Right lobe of liver (tissue), 6 donors: Measurements from ENCODE around the gene NRXN3. TPM values are rescaled to one million over a fixed set of nuclear protein-coding genes. Genes with fewer than 3 reads are reported as not detected.
A peak's percentile ranks its signal among the peaks of the same experiment; 100 is the strongest.

ENCODE experiments used
- ATAC-seq, 4 donors: fragments of 200-7000 bp; cut with Tn5 transposase; one replicate each; pipeline ENCODE4 v1.9.1; 2020; ENCODE audit warnings: mild to moderate bottlenecking in 4 of 4, moderate library complexity in 4 of 4
- DNase-seq, 3 donors: peaks; one replicate each; pipeline ENCODE4 v3.0.0-alpha.2; 2020
- H3K27ac ChIP-seq, 3 donors: fragments of 200-600 bp; one replicate each; pipeline ENCODE4 v1.8.0; 2022
- H3K27me3 ChIP-seq, 2 donors: fragments of 200-600 bp; one replicate each; pipeline ENCODE4 v1.8.0; 2022
- H3K36me3 ChIP-seq, 4 donors: fragments of 200-600 bp; sonication (generic) in 1 of 4; one replicate each; pipeline versions ENCODE4 v1.5.1 to v1.8.0; 2017 to 2022; ENCODE audit warnings: control low read depth in 1 of 4
- H3K4me1 ChIP-seq, 4 donors: fragments of 200-600 bp; sonication (generic) in 1 of 4; one replicate each; pipeline versions ENCODE4 v1.5.1 to v1.8.0; 2017 to 2022; ENCODE audit warnings: control low read depth in 1 of 4
- H3K4me3 ChIP-seq, 3 donors: fragments of 200-600 bp; one replicate each; pipeline ENCODE4 v1.8.0; 2022
- H3K9me3 ChIP-seq, 4 donors: fragments of 200-600 bp; sonication (generic) in 1 of 4; one replicate each; pipeline versions ENCODE4 v1.5.1 to v1.8.0; 2017 to 2022; ENCODE audit warnings: control low read depth in 1 of 4
- CTCF ChIP-seq, 4 donors: fragments of 200-600 bp in 3 of 4; fragments of 450-650 bp in 1 of 4; IDR thresholded peaks; one replicate each; pipeline versions ENCODE4 v1.5.1 to v1.8.0; 2016 to 2022; ENCODE audit warnings: antibody characterized with exemption in 4 of 4, mild to moderate bottlenecking in 2 of 4
- POLR2A ChIP-seq: fragments of 450-650 bp; IDR thresholded peaks from one replicate; pipeline ENCODE4 v1.6.1; 2017; ENCODE audit warnings: antibody characterized with exemption, mild to moderate bottlenecking
- WGBS: methylation state at CpG from one replicate; pipeline ENCODE4 v1.1.6; 2018; ENCODE audit warnings: low coverage, low lambda C conversion rate; ENCODE audit not compliant: insufficient coverage; ENCODE audit errors: missing lambda C conversion rate; 5-methylcytosine and 5-hydroxymethylcytosine counted together
- intact Hi-C, 2 donors: fragments of 100-400 bp; cut with DNase I; formaldehyde crosslinking; loops; one replicate each; pipeline versions ENCODE4 v1.11.2 to v1.14.1; 2022
- total RNA-seq, 6 experiments: library from RNA; depleted of rRNA in 2 of 6; stranded (reverse); fragments of >200 nt in 2 of 6; fragmentation: NEBNext Ultra II Directional in 3 of 6; extraction: Animal tissue kit (Norgen Biotek cat#: 25700) in 3 of 6; gene quantifications; one replicate each; pipeline versions ENCODE4 v1.1.0 to v1.2.4, GENCODE V29; 2016 to 2023
- donor health status: DM: no; HTN: yes; CAD: no.
- donor health status: DM: no; HTN: no; CAD: no.
- donor health status: DM: no; HTN: no; CAD: no.
- donor health status: DM: no; HTN: yes; CAD: no.
- donor health status: DM: no; HTN: yes; CAD: no.

The NRXN3 gene
- total RNA-seq, 6 experiments from 2014 or later = 0.06 to 0.51 (median 0.23) TPM; not detected in 1

GRCh38 chr14:79831195-79831892, 1661.2 kb downstream of the NRXN3 start:
- H3K36me3 ChIP-seq = no peaks in the 10 kb centered on the region
- DNase-seq (no peak), ATAC-seq (no peak)
- no peak for TF ChIP-seq POLR2A
- TF ChIP-seq CTCF (IDR thresholded peaks at IDR 0.05) = no peak
- intact Hi-C loops = no loop called here
- no peak overlapping the region for H3K4me3 ChIP-seq
- no peaks in the 10 kb centered on the region for H3K27me3 ChIP-seq
- no peaks in the 10 kb centered on the region for H3K9me3 ChIP-seq
- H3K27ac ChIP-seq = no peak overlapping the region
- WGBS = 74% methylated on average over 9 of the region's 10 CpGs
- H3K4me1 ChIP-seq = peaks cover 0 to 5% (median 0%) of the 10 kb centered on the region in 4 donors

GRCh38 chr14:79833781-79834180, 1663.6 kb downstream of the NRXN3 start:
- DNase-seq (no peak), ATAC-seq (no peak)
- WGBS = 61% methylated on average over 3 of the region's 3 CpGs
- H3K9me3 ChIP-seq = no peaks in the 10 kb centered on the region
- peaks cover 0 to 19% (median 0%) of the 10 kb centered on the region in 4 donors for H3K4me1 ChIP-seq
- intact Hi-C loops = no loop called here
- H3K36me3 ChIP-seq = no peaks in the 10 kb centered on the region
- H3K27ac ChIP-seq = peak overlapping the region in 1 of 3 donors; percentile 62
- no peak for TF ChIP-seq CTCF (IDR thresholded peaks at IDR 0.05)
- TF ChIP-seq POLR2A = no peak
- H3K27me3 ChIP-seq = no peaks in the 10 kb centered on the region
- H3K4me3 ChIP-seq = no peak overlapping the region

- DNase-seq = no peak
- peaks cover 0 to 21% (median 0%) of the 10 kb centered on the region in 4 donors for H3K4me1 ChIP-seq
- WGBS = 81% methylated on average over 6 of the region's 6 CpGs
Observed at GRCh38 chr14:79834868-79835267, 1664.7 kb downstream of the NRXN3 start.

GRCh38 chr14:79836577-79836976, 1666.4 kb downstream of the NRXN3 start:
- WGBS = 57% methylated on average over 1 of the region's 1 CpG
- no peaks in the 10 kb centered on the region for H3K9me3 ChIP-seq
- TF ChIP-seq CTCF (IDR thresholded peaks at IDR 0.05) (no peak), POLR2A (no peak)
- no peaks in the 10 kb centered on the region for H3K27me3 ChIP-seq
- ATAC-seq (peak in 2 of 4 donors; percentile 17 to 64), DNase-seq (no peak)
- no peaks in the 10 kb centered on the region for H3K36me3 ChIP-seq
- intact Hi-C loops = no loop called here
- H3K27ac ChIP-seq = peak overlapping the region in 1 of 3 donors; percentile 39
- H3K4me3 ChIP-seq = no peak overlapping the region
- H3K4me1 ChIP-seq = peaks cover 0 to 34% (median 6%) of the 10 kb centered on the region in 4 donors

More at GRCh38 chr14:79834868-79835267, 1664.7 kb downstream of the NRXN3 start:
- Histone ChIP-seq H3K27ac (peak overlapping the region in 2 of 3 donors; percentile 42 to 62), H3K36me3 (no peaks in the 10 kb centered on the region), H3K27me3 (no peaks in the 10 kb centered on the region), H3K9me3 (no peaks in the 10 kb centered on the region), H3K4me3 (peak overlapping the region in 2 of 3 donors; percentile 1)
- ATAC-seq = peak in 2 of 4 donors; percentile 74 to 76
- no peak for TF ChIP-seq POLR2A
- intact Hi-C loops = no loop called here

GRCh38 chr14:79837699-79838098, 1667.5 kb downstream of the NRXN3 start:
- DNase-seq = no peak
- H3K9me3 ChIP-seq = no peaks in the 10 kb centered on the region
- H3K27me3 ChIP-seq = no peaks in the 10 kb centered on the region
- peak overlapping the region in 1 of 3 donors; percentile 39 for H3K27ac ChIP-seq
- H3K4me1 ChIP-seq = peaks cover 0 to 45% (median 12%) of the 10 kb centered on the region in 4 donors
- no peaks in the 10 kb centered on the region for H3K36me3 ChIP-seq
- intact Hi-C loops = no loop called here
- 17% methylated on average over 2 of the region's 2 CpGs for WGBS
- ATAC-seq = peak in 3 of 4 donors; percentile 11 to 50 (median 31)
- TF ChIP-seq CTCF (IDR thresholded peaks at IDR 0.05) (no peak), POLR2A (no peak)
- H3K4me3 ChIP-seq = no peak overlapping the region
